Activated CD8-positive, alpha-beta T cell treated with anti-CD3 and anti-CD28 coated beads for 36 hours (primary cell): ENCODE data around the gene ARCN1. TPM values are rescaled to one million over a fixed set of nuclear protein-coding genes. Genes with fewer than 3 reads are reported as not detected.

Experiments
- ATAC-seq: fragments of 200-7000 bp; cut with Tn5 transposase; one replicate; pipeline ENCODE4 v1.10.0; 2021; ENCODE audit warnings: mild to moderate bottlenecking, moderate library complexity
- CTCF ChIA-PET: fragments of 350-600 bp; sonication (Branson Sonifier 250); formaldehyde crosslinking; loops from one replicate; lab custom pipeline; 2021; ENCODE audit warnings: antibody characterized with exemption; lab: Charles Lee
- POLR2A ChIA-PET: fragments of 350-600 bp; sonication (Branson Sonifier 250); formaldehyde crosslinking; loops from one replicate; lab custom pipeline; 2021; ENCODE audit warnings: antibody characterized with exemption; lab: Charles Lee
- DNase-seq: peaks from one replicate; pipeline ENCODE4 v3.0.0-alpha.2; 2020
- H3K27ac Mint-ChIP-seq: one replicate; pipeline ENCODE4 v1.8.0; 2021; ENCODE audit warnings: mild to moderate bottlenecking, mixed read lengths
- H3K27me3 Mint-ChIP-seq: one replicate; pipeline ENCODE4 v1.8.0; 2021; ENCODE audit warnings: mixed read lengths
- H3K36me3 Mint-ChIP-seq: one replicate; pipeline ENCODE4 v1.8.0; 2021; ENCODE audit warnings: low read depth, mixed read lengths
- H3K4me1 Mint-ChIP-seq: one replicate; pipeline ENCODE4 v1.8.0; 2021; ENCODE audit warnings: low read depth, mixed read lengths
- H3K4me3 Mint-ChIP-seq: one replicate; pipeline ENCODE4 v1.8.0; 2021; ENCODE audit warnings: mild to moderate bottlenecking, moderate library complexity, mixed read lengths
- H3K9me3 Mint-ChIP-seq: one replicate; pipeline ENCODE4 v1.8.0; 2021; ENCODE audit warnings: mixed read lengths
- intact Hi-C: fragments of 100-400 bp; cut with micrococcal nuclease; formaldehyde crosslinking; loops from one replicate; pipeline ENCODE4 v1.10.0; 2022
- total RNA-seq, 2 experiments: library from RNA; stranded (reverse); gene quantifications; one replicate each; pipeline ENCODE4 v1.2.3, GENCODE V29; 2021
- TF ChIP-seq, protein P1 (sequence below): fragments of 200-600 bp; IDR thresholded peaks from one replicate; pipeline ENCODE4 v1.8.0; 2022; ENCODE audit warnings: antibody characterized with exemption, mild to moderate bottlenecking

ARCN1 gene
- total RNA-seq, 2 experiments from 2014 or later = 134 to 135 TPM

DNA sequence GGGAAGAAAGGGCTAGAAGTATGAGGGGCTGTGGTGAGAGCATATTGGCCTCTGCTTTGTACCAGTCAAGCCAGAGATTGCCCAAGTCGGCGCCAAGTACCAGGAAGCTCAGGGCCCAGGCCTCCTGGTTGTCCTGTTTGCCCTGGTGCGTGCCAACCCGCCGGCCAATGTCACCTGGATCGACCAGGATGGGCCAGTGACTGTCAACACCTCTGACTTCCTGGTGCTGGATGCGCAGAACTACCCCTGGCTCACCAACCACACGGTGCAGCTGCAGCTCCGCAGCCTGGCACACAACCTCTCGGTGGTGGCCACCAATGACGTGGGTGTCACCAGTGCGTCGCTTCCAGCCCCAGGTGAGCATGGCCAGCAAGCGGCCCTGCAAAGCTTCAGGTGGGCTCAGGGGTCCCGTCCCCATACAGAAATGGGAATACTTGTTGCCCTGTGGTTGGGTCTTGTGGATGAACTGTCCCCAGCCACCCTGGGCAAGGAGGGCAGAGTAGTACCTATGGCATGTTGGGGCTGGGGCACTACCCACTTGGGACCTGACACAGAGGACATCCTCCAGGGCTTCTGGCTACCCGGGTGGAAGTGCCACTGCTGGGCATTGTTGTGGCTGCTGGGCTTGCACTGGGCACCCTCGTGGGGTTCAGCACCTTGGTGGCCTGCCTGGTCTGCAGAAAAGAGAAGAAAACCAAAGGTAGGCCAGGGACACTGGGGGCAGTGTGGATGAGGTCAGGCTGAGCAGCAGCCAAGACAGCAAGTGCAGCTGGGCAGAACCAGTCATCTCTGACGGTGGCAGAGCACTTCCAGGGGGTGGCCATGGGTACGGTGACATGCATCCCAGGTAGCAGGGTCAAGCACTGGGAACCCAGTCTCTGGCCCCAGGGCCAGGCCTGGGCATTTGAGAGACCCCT, 39.1 kb upstream of the ARCN1 start:
- H3K4me1 Mint-ChIP-seq = peaks cover 31% of the 10 kb centered on the region
- DNase-seq (no peak), ATAC-seq (no peak)
- peaks cover 2% of the 10 kb centered on the region for H3K36me3 Mint-ChIP-seq
- POLR2A ChIA-PET = no interaction called here
- H3K4me3 Mint-ChIP-seq = no peak overlapping the region
- H3K27ac Mint-ChIP-seq = no peak overlapping the region
- H3K9me3 Mint-ChIP-seq = no peaks in the 10 kb centered on the region
- intact Hi-C loops = no loop called here
- H3K27me3 Mint-ChIP-seq = no peaks in the 10 kb centered on the region
- CTCF ChIA-PET = no interaction called here
- TF ChIP-seq, protein P1, sequence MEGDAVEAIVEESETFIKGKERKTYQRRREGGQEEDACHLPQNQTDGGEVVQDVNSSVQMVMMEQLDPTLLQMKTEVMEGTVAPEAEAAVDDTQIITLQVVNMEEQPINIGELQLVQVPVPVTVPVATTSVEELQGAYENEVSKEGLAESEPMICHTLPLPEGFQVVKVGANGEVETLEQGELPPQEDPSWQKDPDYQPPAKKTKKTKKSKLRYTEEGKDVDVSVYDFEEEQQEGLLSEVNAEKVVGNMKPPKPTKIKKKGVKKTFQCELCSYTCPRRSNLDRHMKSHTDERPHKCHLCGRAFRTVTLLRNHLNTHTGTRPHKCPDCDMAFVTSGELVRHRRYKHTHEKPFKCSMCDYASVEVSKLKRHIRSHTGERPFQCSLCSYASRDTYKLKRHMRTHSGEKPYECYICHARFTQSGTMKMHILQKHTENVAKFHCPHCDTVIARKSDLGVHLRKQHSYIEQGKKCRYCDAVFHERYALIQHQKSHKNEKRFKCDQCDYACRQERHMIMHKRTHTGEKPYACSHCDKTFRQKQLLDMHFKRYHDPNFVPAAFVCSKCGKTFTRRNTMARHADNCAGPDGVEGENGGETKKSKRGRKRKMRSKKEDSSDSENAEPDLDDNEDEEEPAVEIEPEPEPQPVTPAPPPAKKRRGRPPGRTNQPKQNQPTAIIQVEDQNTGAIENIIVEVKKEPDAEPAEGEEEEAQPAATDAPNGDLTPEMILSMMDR = no peak

DNA sequence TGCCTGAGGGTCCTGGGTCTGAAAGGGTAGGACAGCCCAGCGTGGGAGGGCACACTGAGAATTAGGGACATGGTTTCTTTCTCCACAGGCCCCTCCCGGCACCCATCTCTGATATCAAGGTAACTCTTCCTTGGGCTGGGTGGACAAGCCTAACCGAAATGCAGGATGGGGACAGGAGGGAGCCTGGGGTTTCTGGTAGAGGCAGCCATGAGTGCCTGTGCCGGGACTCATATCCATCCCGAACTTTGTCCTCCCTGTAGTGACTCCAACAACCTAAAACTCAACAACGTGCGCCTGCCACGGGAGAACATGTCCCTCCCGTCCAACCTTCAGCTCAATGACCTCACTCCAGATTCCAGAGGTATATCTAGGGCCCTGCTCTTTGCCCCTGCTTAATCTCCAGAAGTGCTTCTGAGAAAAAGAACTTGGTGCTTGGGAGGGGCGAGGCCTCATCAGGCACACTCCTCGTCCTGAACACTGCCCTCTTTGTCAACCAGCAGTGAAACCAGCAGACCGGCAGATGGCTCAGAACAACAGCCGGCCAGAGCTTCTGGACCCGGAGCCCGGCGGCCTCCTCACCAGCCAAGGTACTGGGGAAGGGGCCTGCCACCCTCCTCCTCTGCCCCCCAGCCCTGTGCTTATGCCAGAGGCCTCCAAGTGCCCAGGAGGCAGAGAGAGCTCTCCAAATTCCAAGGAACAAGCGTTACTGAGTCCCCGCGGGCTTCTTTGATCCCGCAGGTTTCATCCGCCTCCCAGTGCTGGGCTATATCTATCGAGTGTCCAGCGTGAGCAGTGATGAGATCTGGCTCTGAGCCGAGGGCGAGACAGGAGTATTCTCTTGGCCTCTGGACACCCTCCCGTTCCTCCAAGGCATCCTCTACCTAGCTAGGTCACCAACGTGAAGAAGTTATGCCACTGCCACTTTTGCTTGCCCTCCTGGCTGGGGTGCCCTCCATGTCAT, 38.2 kb upstream of the ARCN1 start:
- no peak for ATAC-seq
- no peak for DNase-seq
- intact Hi-C loops = no loop called here
- ChIA-PET CTCF (no interaction called here), POLR2A (no interaction called here)
- no peaks in the 10 kb centered on the region for H3K9me3 Mint-ChIP-seq
- H3K36me3 Mint-ChIP-seq = peaks cover 2% of the 10 kb centered on the region
- no peak overlapping the region for H3K27ac Mint-ChIP-seq
- no peaks in the 10 kb centered on the region for H3K27me3 Mint-ChIP-seq
- TF ChIP-seq, protein P1 = no peak
- no peak overlapping the region for H3K4me3 Mint-ChIP-seq
- H3K4me1 Mint-ChIP-seq = peaks cover 28% of the 10 kb centered on the region

DNA sequence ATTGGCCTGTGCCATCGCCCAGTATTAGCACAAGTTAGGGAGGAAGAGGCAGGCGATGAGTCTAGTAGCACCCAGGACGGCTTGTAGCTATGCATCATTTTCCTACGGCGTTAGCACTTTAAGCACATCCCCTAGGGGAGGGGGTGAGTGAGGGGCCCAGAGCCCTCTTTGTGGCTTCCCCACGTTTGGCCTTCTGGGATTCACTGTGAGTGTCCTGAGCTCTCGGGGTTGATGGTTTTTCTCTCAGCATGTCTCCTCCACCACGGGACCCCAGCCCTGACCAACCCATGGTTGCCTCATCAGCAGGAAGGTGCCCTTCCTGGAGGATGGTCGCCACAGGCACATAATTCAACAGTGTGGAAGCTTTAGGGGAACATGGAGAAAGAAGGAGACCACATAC, 36.9 kb upstream of the ARCN1 start:
- intact Hi-C loops = no loop called here
- H3K36me3 Mint-ChIP-seq = peaks cover 2% of the 10 kb centered on the region
- H3K27me3 Mint-ChIP-seq = no peaks in the 10 kb centered on the region
- ChIA-PET POLR2A (no interaction called here), CTCF (no interaction called here)
- no peak overlapping the region for H3K27ac Mint-ChIP-seq
- H3K9me3 Mint-ChIP-seq = no peaks in the 10 kb centered on the region
- H3K4me3 Mint-ChIP-seq = no peak overlapping the region
- no peak for ATAC-seq
- peaks cover 16% of the 10 kb centered on the region for H3K4me1 Mint-ChIP-seq
- DNase-seq = no peak
- TF ChIP-seq, protein P1 = no peak

DNA sequence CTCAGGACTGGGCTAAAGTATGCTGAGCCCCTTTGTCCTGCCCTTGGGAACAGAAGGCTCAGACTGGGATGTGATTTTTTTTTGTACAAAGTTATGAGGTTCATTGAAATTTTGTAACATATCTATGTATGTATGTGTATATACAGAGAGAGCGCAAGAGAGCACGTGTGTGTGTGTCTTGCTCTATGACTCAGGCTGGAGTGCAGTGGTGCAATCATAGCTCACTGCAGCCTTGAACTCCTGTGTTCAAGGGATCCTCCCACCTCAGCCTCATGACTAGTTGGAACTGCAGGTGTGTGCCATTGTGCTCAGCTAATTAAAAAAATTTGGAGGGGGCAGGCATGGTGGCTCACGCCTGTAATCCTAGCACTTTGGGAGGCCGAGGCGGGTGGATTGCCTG, 35.5 kb upstream of the ARCN1 start:
- CTCF ChIA-PET = no interaction called here
- POLR2A ChIA-PET = interaction anchor here (0.7 kb wide), 1 partner anchor 531 kb away, joined by 3 read pairs; the partner anchor contains the start of gene VPS11
- no peak overlapping the region for H3K4me3 Mint-ChIP-seq
- no peaks in the 10 kb centered on the region for H3K27me3 Mint-ChIP-seq
- TF ChIP-seq, protein P1 = no peak
- peaks cover 10% of the 10 kb centered on the region for H3K4me1 Mint-ChIP-seq
- no peak for DNase-seq
- H3K27ac Mint-ChIP-seq = no peak overlapping the region
- no peaks in the 10 kb centered on the region for H3K9me3 Mint-ChIP-seq
- H3K36me3 Mint-ChIP-seq = no peaks in the 10 kb centered on the region
- ATAC-seq = peak; percentile 30
- intact Hi-C loops = no loop called here
